Panc1 (cell line): ENCODE results near the gene TGFBI. TPM values are rescaled to one million over a fixed set of nuclear protein-coding genes. Genes with fewer than 3 reads are reported as not detected.

Experiments used
- ATAC-seq: fragments of 200-7000 bp; cut with Tn5 transposase; 2 replicates; pipeline ENCODE4 v1.9.1; 2020; ENCODE audit warnings: mild to moderate bottlenecking, moderate library complexity
- BruUV-seq: library from RNA; stranded (reverse); fragments of 400-500 nt; replicated peaks from 2 replicates; lab custom pipeline; 2021; lab: Mats Ljungman, UMichigan
- CTCF ChIA-PET: fragments of 300-600 bp; sonication (Branson Sonifier 250); formaldehyde crosslinking; loops from one replicate; lab custom pipeline; 2022; ENCODE audit warnings: antibody characterized with exemption; lab: Charles Lee
- POLR2A ChIA-PET: fragments of 300-600 bp; sonication (Branson Sonifier 250); formaldehyde crosslinking; loops from one replicate; lab custom pipeline; 2022; ENCODE audit warnings: antibody characterized with exemption; lab: Charles Lee
- DNase-seq: peaks from one replicate; pipeline ENCODE4 v3.0.0-alpha.2; 2010; ENCODE audit warnings: low read depth, low spot score
- H3K27ac ChIP-seq: 2 replicates; pipeline ENCODE4 v1.5.1; 2011; ENCODE audit warnings: mild to moderate bottlenecking, low read length, inconsistent platforms
- H3K27me3 ChIP-seq: fragments of 200-500 bp; sonication (Bioruptor generic); 2 replicates; pipeline ENCODE4 v1.6.0; 2014; ENCODE audit warnings: low read length, inconsistent platforms; ENCODE audit not compliant: control insufficient read depth, insufficient read depth
- H3K36me3 ChIP-seq: fragments of 200-500 bp; sonication (Bioruptor generic); 2 replicates; pipeline ENCODE4 v1.5.1; 2014; ENCODE audit warnings: inconsistent platforms, mild to moderate bottlenecking, low read length, moderate library complexity; ENCODE audit not compliant: control insufficient read depth, insufficient read depth
- H3K4me1 ChIP-seq: 2 replicates; pipeline ENCODE4 v1.5.1; 2011; ENCODE audit warnings: inconsistent platforms, mild to moderate bottlenecking, low read length, moderate library complexity; ENCODE audit not compliant: control insufficient read depth, insufficient read depth
- H3K4me3 ChIP-seq, 2 experiments: 2 replicates each; pipeline ENCODE4 v1.5.1; 2011 to 2012; ENCODE audit warnings: low read depth in 2 of 2, low read length in 2 of 2, mild to moderate bottlenecking in 2 of 2, inconsistent platforms in 1 of 2, moderate library complexity in 1 of 2
- H3K9me3 ChIP-seq: fragments of 200-500 bp; sonication (Bioruptor generic); 2 replicates; pipeline ENCODE4 v1.5.1; 2014; ENCODE audit warnings: low read depth, mild to moderate bottlenecking, inconsistent platforms, low read length, moderate library complexity; ENCODE audit not compliant: control insufficient read depth, insufficient read depth
- POLR2AphosphoS5 ChIP-seq: IDR thresholded peaks from 2 replicates; pipeline ENCODE4 v1.6.1; 2012; ENCODE audit warnings: mild to moderate bottlenecking, low read depth, low read length, moderate library complexity
- SIN3A ChIP-seq: IDR thresholded peaks from 2 replicates; pipeline ENCODE4 v1.6.1; 2012; ENCODE audit warnings: low read depth, mild to moderate bottlenecking, low read length, moderate library complexity, borderline replicate concordance; ENCODE audit not compliant: insufficient read depth
- TCF7L2 ChIP-seq: IDR thresholded peaks from 2 replicates; pipeline ENCODE4 v1.6.1; 2011; ENCODE audit warnings: mild to moderate bottlenecking, low read depth, low read length, inconsistent platforms
- in situ Hi-C: cut with HindIII; loops from 2 replicates; pipeline ENCODE4 v1.10.0; 2016; ENCODE audit warnings: low sequenced_read_pairs, low pct_unique_long_range_greater_than_20kb
- intact Hi-C: fragments of 100-400 bp; cut with micrococcal nuclease; formaldehyde crosslinking; loops from one replicate; pipeline ENCODE4 v1.10.0; 2022; ENCODE audit not compliant: unreplicated experiment
- total RNA-seq: library from RNA; stranded (reverse); gene quantifications from one replicate; pipeline ENCODE4 v1.2.1, GENCODE V29; 2021; ENCODE audit not compliant: unreplicated experiment
- TF ChIP-seq, protein P1 (sequence below), 2 experiments: IDR thresholded peaks; 2 replicates each; pipeline ENCODE4 v1.6.1; 2011 to 2012; ENCODE audit warnings: low read depth in 2 of 2, control low read depth in 1 of 2, low read length in 1 of 2, mild to moderate bottlenecking in 1 of 2, moderate library complexity in 1 of 2; ENCODE audit not compliant: insufficient read depth in 1 of 2
- TF ChIP-seq, protein P2 (sequence below): fragments of 450-650 bp; IDR thresholded peaks from 2 replicates; pipeline ENCODE4 v1.5.1; 2017; ENCODE audit warnings: mild to moderate bottlenecking

TGFBI gene
- total RNA-seq, 1 experiment from 2014 or later, result 314 TPM

GRCh38 chr5:136109453-136110135 is 80.8 kb downstream of the TGFBI start:
- intact Hi-C loops (no loop called here), in situ Hi-C loops (no loop called here)
- Histone ChIP-seq H3K4me1 (no peaks in the 10 kb centered on the region), H3K4me3 (no peak overlapping the region), H3K36me3 (no peaks in the 10 kb centered on the region), H3K9me3 (no peaks in the 10 kb centered on the region), H3K27me3 (no peaks in the 10 kb centered on the region), H3K27ac (no peak overlapping the region)
- POLR2A ChIA-PET, result no interaction called here
- BruUV-seq, result no TSS peak
- no peak for ATAC-seq
- CTCF ChIA-PET, result no interaction called here
- TF ChIP-seq, protein P1, sequence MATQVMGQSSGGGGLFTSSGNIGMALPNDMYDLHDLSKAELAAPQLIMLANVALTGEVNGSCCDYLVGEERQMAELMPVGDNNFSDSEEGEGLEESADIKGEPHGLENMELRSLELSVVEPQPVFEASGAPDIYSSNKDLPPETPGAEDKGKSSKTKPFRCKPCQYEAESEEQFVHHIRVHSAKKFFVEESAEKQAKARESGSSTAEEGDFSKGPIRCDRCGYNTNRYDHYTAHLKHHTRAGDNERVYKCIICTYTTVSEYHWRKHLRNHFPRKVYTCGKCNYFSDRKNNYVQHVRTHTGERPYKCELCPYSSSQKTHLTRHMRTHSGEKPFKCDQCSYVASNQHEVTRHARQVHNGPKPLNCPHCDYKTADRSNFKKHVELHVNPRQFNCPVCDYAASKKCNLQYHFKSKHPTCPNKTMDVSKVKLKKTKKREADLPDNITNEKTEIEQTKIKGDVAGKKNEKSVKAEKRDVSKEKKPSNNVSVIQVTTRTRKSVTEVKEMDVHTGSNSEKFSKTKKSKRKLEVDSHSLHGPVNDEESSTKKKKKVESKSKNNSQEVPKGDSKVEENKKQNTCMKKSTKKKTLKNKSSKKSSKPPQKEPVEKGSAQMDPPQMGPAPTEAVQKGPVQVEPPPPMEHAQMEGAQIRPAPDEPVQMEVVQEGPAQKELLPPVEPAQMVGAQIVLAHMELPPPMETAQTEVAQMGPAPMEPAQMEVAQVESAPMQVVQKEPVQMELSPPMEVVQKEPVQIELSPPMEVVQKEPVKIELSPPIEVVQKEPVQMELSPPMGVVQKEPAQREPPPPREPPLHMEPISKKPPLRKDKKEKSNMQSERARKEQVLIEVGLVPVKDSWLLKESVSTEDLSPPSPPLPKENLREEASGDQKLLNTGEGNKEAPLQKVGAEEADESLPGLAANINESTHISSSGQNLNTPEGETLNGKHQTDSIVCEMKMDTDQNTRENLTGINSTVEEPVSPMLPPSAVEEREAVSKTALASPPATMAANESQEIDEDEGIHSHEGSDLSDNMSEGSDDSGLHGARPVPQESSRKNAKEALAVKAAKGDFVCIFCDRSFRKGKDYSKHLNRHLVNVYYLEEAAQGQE (IDR thresholded peaks at IDR 0.05; ENCODE audit: insufficient read depth in 1 of 2, low read depth in 2 of 2, low read length in 1 of 2), result no peak
- TF ChIP-seq, protein P2, sequence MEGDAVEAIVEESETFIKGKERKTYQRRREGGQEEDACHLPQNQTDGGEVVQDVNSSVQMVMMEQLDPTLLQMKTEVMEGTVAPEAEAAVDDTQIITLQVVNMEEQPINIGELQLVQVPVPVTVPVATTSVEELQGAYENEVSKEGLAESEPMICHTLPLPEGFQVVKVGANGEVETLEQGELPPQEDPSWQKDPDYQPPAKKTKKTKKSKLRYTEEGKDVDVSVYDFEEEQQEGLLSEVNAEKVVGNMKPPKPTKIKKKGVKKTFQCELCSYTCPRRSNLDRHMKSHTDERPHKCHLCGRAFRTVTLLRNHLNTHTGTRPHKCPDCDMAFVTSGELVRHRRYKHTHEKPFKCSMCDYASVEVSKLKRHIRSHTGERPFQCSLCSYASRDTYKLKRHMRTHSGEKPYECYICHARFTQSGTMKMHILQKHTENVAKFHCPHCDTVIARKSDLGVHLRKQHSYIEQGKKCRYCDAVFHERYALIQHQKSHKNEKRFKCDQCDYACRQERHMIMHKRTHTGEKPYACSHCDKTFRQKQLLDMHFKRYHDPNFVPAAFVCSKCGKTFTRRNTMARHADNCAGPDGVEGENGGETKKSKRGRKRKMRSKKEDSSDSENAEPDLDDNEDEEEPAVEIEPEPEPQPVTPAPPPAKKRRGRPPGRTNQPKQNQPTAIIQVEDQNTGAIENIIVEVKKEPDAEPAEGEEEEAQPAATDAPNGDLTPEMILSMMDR, result no peak
- no peak for TF ChIP-seq POLR2AphosphoS5
- no peak for TF ChIP-seq TCF7L2
- TF ChIP-seq SIN3A, result no peak
- DNase-seq, result no peak

Other genes starting within 250 kb of the TGFBI start
- gene SLC25A48, start 194.3 kb upstream of the TGFBI start, total RNA-seq, result not detected
- not detected for gene IL9, start 133.1 kb upstream of the TGFBI start, total RNA-seq
- gene LECT2, start 74.0 kb upstream of the TGFBI start, total RNA-seq, result not detected
- gene SMAD5, start 103.9 kb downstream of the TGFBI start, total RNA-seq, result 61.5 TPM
- gene SMIM32, start 164.2 kb downstream of the TGFBI start, total RNA-seq, result 0.31 TPM